GM12878 (cell line): Measurements from ENCODE around the gene ACSS1. TPM values are rescaled to one million over a fixed set of nuclear protein-coding genes. Genes with fewer than 3 reads are reported as not detected.

Experiments
- ATAC-seq: fragments of 200-7000 bp; cut with Tn5 transposase; 3 replicates; pipeline ENCODE4 v1.9.1; 2020; ENCODE audit warnings: mild to moderate bottlenecking, moderate library complexity
- BruUV-seq: library from RNA; stranded (reverse); fragments of 400-500 nt; replicated peaks from 2 replicates; lab custom pipeline; 2021; lab: Mats Ljungman, UMichigan
- CTCF ChIA-PET: fragments of 300-600 bp; sonication (Branson Sonifier 250); formaldehyde crosslinking; extraction: SDS; loops from one replicate; lab custom pipeline; 2021; ENCODE audit warnings: inconsistent platforms; lab: Yijun Ruan, JAX
- POLR2A ChIA-PET: fragments of 350-600 bp; formaldehyde crosslinking; extraction: SDS; loops from one replicate; lab custom pipeline; 2021; ENCODE audit warnings: inconsistent platforms; lab: Charles Lee
- RAD21 ChIA-PET: fragments of 300-600 bp; sonication (Branson Sonifier 250); formaldehyde crosslinking; loops from one replicate; lab custom pipeline; 2023; ENCODE audit warnings: antibody characterized with exemption; ENCODE audit not compliant: unreplicated experiment; lab: Charles Lee
- SMC1A ChIA-PET: fragments of 300-600 bp; sonication (Branson Sonifier 250); formaldehyde crosslinking; loops from one replicate; lab custom pipeline; 2023; ENCODE audit not compliant: unreplicated experiment, uncharacterized antibody; lab: Charles Lee
- DNase-seq: peaks from one replicate; pipeline ENCODE4 v3.0.0-alpha.2; 2011; ENCODE audit warnings: low read depth, low spot score
- FAIRE-seq: peaks from 3 replicates; lab custom pipeline; 2011; peaks lifted over from hg19 to GRCh38; lab: Jason Lieb, UNC
- H2AFZ ChIP-seq: 2 replicates; pipeline ENCODE4 v1.6.0; 2011; ENCODE audit warnings: low read depth, low read length, control low read depth; ENCODE audit not compliant: control insufficient read depth
- H3K27ac ChIP-seq: 2 replicates; pipeline ENCODE4 v1.5.1; 2011; ENCODE audit warnings: control low read depth; ENCODE audit not compliant: control insufficient read depth, insufficient read depth
- H3K27me3 ChIP-seq, 2 experiments: replicated peaks in 1 of 2; 2 replicates each; pipeline versions ENCODE4 v1.6.0 to v1.6.1; 2011; ENCODE audit warnings: low read length in 1 of 2; ENCODE audit not compliant: control insufficient read depth in 2 of 2, insufficient read depth in 2 of 2
- H3K36me3 ChIP-seq, 2 experiments: 2 replicates each; pipeline ENCODE4 v1.5.1; 2011; ENCODE audit warnings: low read length in 1 of 2; ENCODE audit not compliant: control insufficient read depth in 2 of 2, insufficient read depth in 2 of 2
- H3K4me1 ChIP-seq: 2 replicates; pipeline ENCODE4 v1.6.1; 2011; ENCODE audit warnings: mild to moderate bottlenecking, low read length, moderate library complexity, mixed read lengths; ENCODE audit not compliant: control insufficient read depth, insufficient read depth
- H3K4me2 ChIP-seq: 2 replicates; pipeline ENCODE4 v1.6.0; 2011; ENCODE audit warnings: control low read depth; ENCODE audit not compliant: control insufficient read depth, insufficient read depth
- H3K4me3 ChIP-seq: fragments of 200-600 bp; sonication (generic); 2 replicates; pipeline ENCODE4 v1.5.1; 2016
- H3K79me2 ChIP-seq: 2 replicates; pipeline ENCODE4 v1.6.0; 2011; ENCODE audit warnings: low read length; ENCODE audit not compliant: control insufficient read depth, insufficient read depth
- H3K9ac ChIP-seq: 2 replicates; pipeline ENCODE4 v1.8.0; 2011; ENCODE audit warnings: low read length, control low read depth, mixed read lengths; ENCODE audit not compliant: control insufficient read depth, insufficient read depth
- H3K9me3 ChIP-seq: replicated peaks from 3 replicates; pipeline ENCODE4 v1.5.1; 2011; ENCODE audit warnings: mild to moderate bottlenecking, low read length; ENCODE audit not compliant: control insufficient read depth, insufficient read depth
- H4K20me1 ChIP-seq: 2 replicates; pipeline ENCODE4 v1.6.0; 2011; ENCODE audit not compliant: control insufficient read depth, insufficient read depth
- BACH1 ChIP-seq: fragments of 450-650 bp; IDR thresholded peaks from 2 replicates; pipeline ENCODE4 v1.6.1; 2017; ENCODE audit warnings: mild to moderate bottlenecking, borderline replicate concordance
- BCL3 ChIP-seq: IDR thresholded peaks from 2 replicates; pipeline ENCODE4 v1.6.1; 2011; ENCODE audit warnings: borderline replicate concordance, low read depth, mild to moderate bottlenecking, moderate library complexity, low read length; ENCODE audit not compliant: insufficient read depth, poor library complexity, severe bottlenecking
- CBX3 ChIP-seq: fragments of 200-600 bp; sonication (generic); IDR thresholded peaks from 2 replicates; pipeline ENCODE4 v1.6.1; 2016; ENCODE audit warnings: low read depth, borderline replicate concordance
- CTCF ChIP-seq, 3 experiments: IDR thresholded peaks in 2 of 3; conservative IDR thresholded peaks in 1 of 3; 2 replicates each; pipeline ENCODE4 v1.5.1; 2011; ENCODE audit warnings: low read depth in 3 of 3, low read length in 3 of 3, mild to moderate bottlenecking in 3 of 3, control low read depth in 2 of 3, moderate library complexity in 2 of 3, inconsistent platforms in 1 of 3, mixed read lengths in 1 of 3; ENCODE audit not compliant: control insufficient read depth in 2 of 3, insufficient read depth in 1 of 3; ENCODE audit errors: extremely low read depth in 1 of 3
- HCFC1 ChIP-seq: fragments of 150-350 bp; IDR thresholded peaks from 2 replicates; pipeline ENCODE4 v1.6.1; 2014; ENCODE audit warnings: low read length
- HDAC6 ChIP-seq: fragments of 200-600 bp; sonication (generic); IDR thresholded peaks from one replicate; pipeline ENCODE4 v1.8.0; 2017; ENCODE audit warnings: antibody characterized with exemption; ENCODE audit not compliant: unreplicated experiment
- MYC ChIP-seq: IDR thresholded peaks from 2 replicates; pipeline ENCODE4 v1.6.1; 2011; ENCODE audit warnings: mild to moderate bottlenecking, low read length, moderate library complexity, inconsistent platforms; ENCODE audit not compliant: insufficient read depth, insufficient replicate concordance, insufficient read length, severe bottlenecking
- RUNX3 ChIP-seq: IDR thresholded peaks from 2 replicates; pipeline ENCODE4 v1.6.1; 2012; ENCODE audit warnings: low read length, inconsistent platforms
- SMAD1 ChIP-seq: fragments of 450-650 bp; IDR thresholded peaks from 2 replicates; pipeline ENCODE4 v1.6.1; 2018; ENCODE audit warnings: mild to moderate bottlenecking, low read depth; ENCODE audit not compliant: partially characterized antibody
- TARDBP ChIP-seq: IDR thresholded peaks from 2 replicates; pipeline ENCODE4 v1.6.1; 2016; ENCODE audit warnings: borderline replicate concordance
- TBL1XR1 ChIP-seq: IDR thresholded peaks from 2 replicates; pipeline ENCODE4 v1.6.1; 2012; ENCODE audit warnings: low read depth, low read length, improper control_type of control experiment
- WGBS: methylation state at CpG from one replicate; pipeline ENCODE4 v1.1.6; 2016; ENCODE audit warnings: low lambda C conversion rate; ENCODE audit not compliant: insufficient replicate concordance, insufficient coverage; ENCODE audit errors: missing lambda C conversion rate; 5-methylcytosine and 5-hydroxymethylcytosine counted together
- in situ Hi-C: fragments of 300-500 bp; cut with MboI; formaldehyde crosslinking; loops from 9 replicates; pipeline ENCODE4 v1.14.3; 2018; ENCODE audit warnings: mixed read lengths
- intact Hi-C: fragments of 100-400 bp; cut with micrococcal nuclease; formaldehyde crosslinking; loops from one replicate; pipeline ENCODE4 v1.14.2; 2022; ENCODE audit not compliant: unreplicated experiment
- polyA plus RNA-seq, 11 experiments: library from polyadenylated mRNA; depleted of rRNA in 4 of 11; unstranded in 6 of 11; stranded (reverse) in 5 of 11; fragments of >200 nt; fragmentation: Nextera tagmentation in 4 of 11; fragmentation: Illumina TruSeq in 1 of 11; extraction: Ambion mirVana in 4 of 11; extraction: Trizol in 1 of 11; gene quantifications; 1 replicate in 1 of 11; 2 replicates in 10 of 11; pipeline versions ENCODE4 v1.2.1 to v1.2.3, GENCODE V29; 2011 to 2016; ENCODE audit warnings: inconsistent platforms in 2 of 11, missing spikeins in 2 of 11, low read depth in 1 of 11
- total RNA-seq, 4 experiments: library from RNA; depleted of rRNA in 3 of 4; stranded (reverse); fragments of >200 nt in 3 of 4; fragmentation: Illumina TruSeq in 1 of 4; extraction: Trizol in 1 of 4; gene quantifications; 2 replicates each; pipeline versions ENCODE4 v1.2.1 to v1.2.3, GENCODE V29; 2013 to 2021
- TF ChIP-seq, protein P1 (sequence below): IDR thresholded peaks from 2 replicates; pipeline ENCODE4 v1.6.1; 2011; ENCODE audit warnings: borderline replicate concordance, low read depth, mild to moderate bottlenecking, moderate library complexity, mixed read lengths, low read length; ENCODE audit not compliant: insufficient read depth; ENCODE audit errors: extremely low read length
- TF ChIP-seq, protein P2 (sequence below): fragments of 450-650 bp; IDR thresholded peaks from 2 replicates; pipeline ENCODE4 v1.6.1; 2018; ENCODE audit warnings: borderline replicate concordance, mild to moderate bottlenecking; ENCODE audit not compliant: partially characterized antibody
- TF ChIP-seq, protein P3 (sequence below): fragments of 450-650 bp; IDR thresholded peaks from 2 replicates; pipeline ENCODE4 v1.6.1; 2016; ENCODE audit warnings: mild to moderate bottlenecking

The ACSS1 gene
- total and polyA plus RNA-seq, 10 of the 15 experiments (the other 5 are each of a cell fraction or from before 2014, with no cell fraction given), result 1.3 to 44.9 (median 31.1) TPM

GRCh38 chr20:25076731-25077609 lies 19.0 kb upstream of the ACSS1 start:
- DNase-seq (no peak), ATAC-seq (peak; percentile 84), FAIRE-seq (no peak)
- peaks cover 3 to 14% of the 10 kb centered on the region in 2 experiments for H3K27me3 ChIP-seq
- H3K27ac ChIP-seq, result no peak overlapping the region
- intact Hi-C loops, result no loop called here
- no TSS peak for BruUV-seq
- RAD21 ChIA-PET, result no interaction called here
- H3K4me2 ChIP-seq, result peak overlapping the region; percentile 86
- WGBS, result 31% methylated on average over 14 of the region's 14 CpGs
- H3K36me3 ChIP-seq, result no peaks in the 10 kb centered on the region
- H2AFZ ChIP-seq, result no peak overlapping the region
- H3K79me2 ChIP-seq, result no peaks in the 10 kb centered on the region
- no peaks in the 10 kb centered on the region for H3K4me1 ChIP-seq
- POLR2A ChIA-PET, result no interaction called here
- SMC1A ChIA-PET, result no interaction called here
- H3K9me3 ChIP-seq, result no peaks in the 10 kb centered on the region; the same call in 2 of the 3 replicates
- in situ Hi-C loops, result no loop called here
- H3K9ac ChIP-seq, result no peak overlapping the region; the same call in 1 of the 2 replicates
- no peaks in the 10 kb centered on the region for H4K20me1 ChIP-seq
- CTCF ChIA-PET, result interaction anchor here (1.2 to 2.8 kb wide), 4 partner anchors 16 to 102 kb away, joined by 3 to 8 read pairs (median 4); no protein-coding TSS in a partner anchor
- H3K4me3 ChIP-seq, result peak overlapping the region; percentile 28; the same call in 1 of the 2 replicates
- no peak for TF ChIP-seq HDAC6
- TF ChIP-seq, protein P1, sequence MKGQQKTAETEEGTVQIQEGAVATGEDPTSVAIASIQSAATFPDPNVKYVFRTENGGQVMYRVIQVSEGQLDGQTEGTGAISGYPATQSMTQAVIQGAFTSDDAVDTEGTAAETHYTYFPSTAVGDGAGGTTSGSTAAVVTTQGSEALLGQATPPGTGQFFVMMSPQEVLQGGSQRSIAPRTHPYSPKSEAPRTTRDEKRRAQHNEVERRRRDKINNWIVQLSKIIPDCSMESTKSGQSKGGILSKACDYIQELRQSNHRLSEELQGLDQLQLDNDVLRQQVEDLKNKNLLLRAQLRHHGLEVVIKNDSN, result no peak
- no peak for TF ChIP-seq BACH1
- no peak for TF ChIP-seq RUNX3
- TF ChIP-seq CTCF (IDR thresholded peaks at IDR 0.05 in 2 of 3, conservative IDR thresholded peaks at IDR 0.05 in 1 of 3; ENCODE audit: control insufficient read depth in 2 of 3, extremely low read depth in 1 of 3, insufficient read depth in 1 of 3, low read depth in 3 of 3, low read length in 3 of 3), result peak; percentile 18 to 30 (median 30); a peak in 4 of 6 replicates
- TF ChIP-seq SMAD1, result no peak
- TF ChIP-seq TBL1XR1, result no peak
- TF ChIP-seq BCL3, result peak; percentile 35
- no peak for TF ChIP-seq MYC
- TF ChIP-seq, protein P2, sequence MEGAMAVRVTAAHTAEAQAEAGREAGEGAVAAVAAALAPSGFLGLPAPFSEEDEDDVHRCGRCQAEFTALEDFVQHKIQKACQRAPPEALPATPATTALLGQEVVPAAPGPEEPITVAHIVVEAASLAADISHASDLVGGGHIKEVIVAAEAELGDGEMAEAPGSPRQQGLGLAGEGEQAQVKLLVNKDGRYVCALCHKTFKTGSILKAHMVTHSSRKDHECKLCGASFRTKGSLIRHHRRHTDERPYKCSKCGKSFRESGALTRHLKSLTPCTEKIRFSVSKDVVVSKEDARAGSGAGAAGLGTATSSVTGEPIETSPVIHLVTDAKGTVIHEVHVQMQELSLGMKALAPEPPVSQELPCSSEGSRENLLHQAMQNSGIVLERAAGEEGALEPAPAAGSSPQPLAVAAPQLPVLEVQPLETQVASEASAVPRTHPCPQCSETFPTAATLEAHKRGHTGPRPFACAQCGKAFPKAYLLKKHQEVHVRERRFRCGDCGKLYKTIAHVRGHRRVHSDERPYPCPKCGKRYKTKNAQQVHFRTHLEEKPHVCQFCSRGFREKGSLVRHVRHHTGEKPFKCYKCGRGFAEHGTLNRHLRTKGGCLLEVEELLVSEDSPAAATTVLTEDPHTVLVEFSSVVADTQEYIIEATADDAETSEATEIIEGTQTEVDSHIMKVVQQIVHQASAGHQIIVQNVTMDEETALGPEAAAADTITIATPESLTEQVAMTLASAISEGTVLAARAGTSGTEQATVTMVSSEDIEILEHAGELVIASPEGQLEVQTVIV, result no peak
- no peak for TF ChIP-seq TARDBP
- no peak for TF ChIP-seq HCFC1
- TF ChIP-seq, protein P3, sequence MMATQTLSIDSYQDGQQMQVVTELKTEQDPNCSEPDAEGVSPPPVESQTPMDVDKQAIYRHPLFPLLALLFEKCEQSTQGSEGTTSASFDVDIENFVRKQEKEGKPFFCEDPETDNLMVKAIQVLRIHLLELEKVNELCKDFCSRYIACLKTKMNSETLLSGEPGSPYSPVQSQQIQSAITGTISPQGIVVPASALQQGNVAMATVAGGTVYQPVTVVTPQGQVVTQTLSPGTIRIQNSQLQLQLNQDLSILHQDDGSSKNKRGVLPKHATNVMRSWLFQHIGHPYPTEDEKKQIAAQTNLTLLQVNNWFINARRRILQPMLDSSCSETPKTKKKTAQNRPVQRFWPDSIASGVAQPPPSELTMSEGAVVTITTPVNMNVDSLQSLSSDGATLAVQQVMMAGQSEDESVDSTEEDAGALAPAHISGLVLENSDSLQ, result no peak
- no peak for TF ChIP-seq CBX3
